Testis (tissue), 3 donors: ENCODE measurements around the gene PTPRN2. TPM values are rescaled to one million over a fixed set of nuclear protein-coding genes. Genes with fewer than 3 reads are reported as not detected.

Experiments
- DNase-seq: peaks from one replicate; pipeline ENCODE4 v3.0.0-alpha.2; 2019
- H3K27ac ChIP-seq, 2 donors: fragments of 200-600 bp; sonication (generic); one replicate each; pipeline ENCODE4 v1.5.1; 2019
- H3K27me3 ChIP-seq: fragments of 200-600 bp; sonication (generic); one replicate; pipeline ENCODE4 v1.5.1; 2019
- H3K36me3 ChIP-seq: fragments of 200-600 bp; sonication (generic); one replicate; pipeline ENCODE4 v1.5.1; 2017; ENCODE audit warnings: low read depth; ENCODE audit errors: missing control alignments
- H3K4me1 ChIP-seq: fragments of 200-600 bp; sonication (generic); one replicate; pipeline ENCODE4 v1.5.1; 2019
- H3K4me3 ChIP-seq, 2 donors: fragments of 200-600 bp; sonication (generic); one replicate each; pipeline ENCODE4 v1.5.1; 2017 to 2019
- H3K9me3 ChIP-seq: fragments of 200-600 bp; sonication (generic); one replicate; pipeline ENCODE4 v1.5.1; 2017
- CTCF ChIP-seq, 3 experiments: fragments of 450-650 bp in 2 of 3; fragments of 200-600 bp in 1 of 3; sonication (generic) in 1 of 3; IDR thresholded peaks; one replicate each; pipeline ENCODE4 v1.5.1; 2016 to 2019; ENCODE audit warnings: antibody characterized with exemption in 3 of 3, mild to moderate bottlenecking in 2 of 3, moderate library complexity in 1 of 3
- POLR2A ChIP-seq: fragments of 450-650 bp; IDR thresholded peaks from one replicate; pipeline ENCODE4 v1.6.1; 2017; ENCODE audit warnings: antibody characterized with exemption, mild to moderate bottlenecking, moderate library complexity
- WGBS, 2 donors: methylation state at CpG; one replicate each; pipeline ENCODE4 v1.1.5; 2018; 5-methylcytosine and 5-hydroxymethylcytosine counted together
- intact Hi-C: fragments of 100-400 bp; cut with DNase I; formaldehyde crosslinking; loops from one replicate; pipeline ENCODE4 v1.15.1; 2023; ENCODE audit warnings: low total_unique reads
- polyA plus RNA-seq: library from polyadenylated mRNA; stranded (reverse); fragments of 350-450 nt; fragmentation: Illumina TruSeq; extraction: RNeasy Lipid Tissue Mini Kit (QIAGEN cat#74804); gene quantifications from one replicate; pipeline ENCODE4 v1.2.3, GENCODE V29; 2014; ENCODE audit warnings: low read depth, low replicate concordance; ENCODE audit not compliant: insufficient read depth
- total RNA-seq, 2 donors: library from RNA; depleted of rRNA; stranded (reverse); fragments of >200 nt; gene quantifications; one replicate each; pipeline ENCODE4 v1.2.3, GENCODE V29; 2016

Gene PTPRN2
- total and polyA plus RNA-seq, 3 donors from 2014 or later, result 9.3 to 10.8 (median 9.8) TPM

- WGBS, 2 donors, result 39 to 44% methylated on average over 7 of the region's 7 CpGs
- intact Hi-C loops, result no loop called here
These were observed 120.1 kb downstream of the PTPRN2 start for GRCh38 chr7:158467562-158467961.

GRCh38 chr7:158463317-158463716 lies 124.3 kb downstream of the PTPRN2 start:
- H3K27ac ChIP-seq, result no peak overlapping the region
- H3K27me3 ChIP-seq, result no peaks in the 10 kb centered on the region
- no peak for DNase-seq
- no peak overlapping the region for H3K4me3 ChIP-seq
- intact Hi-C loops, result no loop called here
- TF ChIP-seq CTCF (IDR thresholded peaks at IDR 0.05), result no peak
- TF ChIP-seq POLR2A, result no peak
- no peaks in the 10 kb centered on the region for H3K36me3 ChIP-seq
- H3K4me1 ChIP-seq, result no peaks in the 10 kb centered on the region
- WGBS, 2 donors, result 89 to 93% methylated on average over 4 of the region's 4 CpGs
- H3K9me3 ChIP-seq, result no peaks in the 10 kb centered on the region

More at GRCh38 chr7:158467562-158467961, 120.1 kb downstream of the PTPRN2 start:
- no peak for DNase-seq
- no peak overlapping the region for H3K27ac ChIP-seq
- no peaks in the 10 kb centered on the region for H3K36me3 ChIP-seq
- H3K4me3 ChIP-seq, result no peak overlapping the region
- H3K4me1 ChIP-seq, result no peaks in the 10 kb centered on the region
- TF ChIP-seq CTCF (IDR thresholded peaks at IDR 0.05) (no peak), POLR2A (no peak)
- no peaks in the 10 kb centered on the region for H3K9me3 ChIP-seq
- H3K27me3 ChIP-seq, result no peaks in the 10 kb centered on the region

GRCh38 chr7:158461824-158462223 lies 125.8 kb downstream of the PTPRN2 start:
- intact Hi-C loops, result no loop called here
- 64 to 86% methylated on average over 11 of the region's 11 CpGs for WGBS, 2 donors
- no peaks in the 10 kb centered on the region for H3K9me3 ChIP-seq
- no peaks in the 10 kb centered on the region for H3K4me1 ChIP-seq
- H3K36me3 ChIP-seq, result no peaks in the 10 kb centered on the region
- no peak overlapping the region for H3K27ac ChIP-seq
- H3K4me3 ChIP-seq, result no peak overlapping the region
- no peaks in the 10 kb centered on the region for H3K27me3 ChIP-seq
- TF ChIP-seq POLR2A (no peak), CTCF (IDR thresholded peaks at IDR 0.05) (no peak)
- DNase-seq, result no peak

GRCh38 chr7:158460665-158461064 lies 127.0 kb downstream of the PTPRN2 start:
- no peaks in the 10 kb centered on the region for H3K9me3 ChIP-seq
- H3K27me3 ChIP-seq, result no peaks in the 10 kb centered on the region
- no peak overlapping the region for H3K4me3 ChIP-seq
- no peak for TF ChIP-seq POLR2A
- no peak for TF ChIP-seq CTCF (IDR thresholded peaks at IDR 0.05)
- H3K36me3 ChIP-seq, result no peaks in the 10 kb centered on the region
- intact Hi-C loops, result no loop called here
- 73 to 74% methylated on average over 6 of the region's 6 CpGs for WGBS, 2 donors
- H3K27ac ChIP-seq, result no peak overlapping the region
- no peak for DNase-seq
- no peaks in the 10 kb centered on the region for H3K4me1 ChIP-seq

- H3K27ac ChIP-seq, result no peak overlapping the region
- no peak for DNase-seq
- TF ChIP-seq CTCF (IDR thresholded peaks at IDR 0.05) (no peak), POLR2A (no peak)
- no peaks in the 10 kb centered on the region for H3K9me3 ChIP-seq
- no peaks in the 10 kb centered on the region for H3K4me1 ChIP-seq
- no peaks in the 10 kb centered on the region for H3K36me3 ChIP-seq
- H3K27me3 ChIP-seq, result no peaks in the 10 kb centered on the region
- intact Hi-C loops, result no loop called here
- 79 to 86% methylated on average over 11 to 13 of the region's 13 CpGs for whole genome bisulfite sequencing, 2 donors
- no peak overlapping the region for H3K4me3 ChIP-seq
These were observed 128.8 kb downstream of the PTPRN2 start for GRCh38 chr7:158458716-158459282.
